T-helper 2 cell treated with Interferon-gamma antibody and Interleukin-4, amounts not matched to agents 100 ng/mL and 5 ng/mL, for 36 hours (primary cell): ENCODE results near the gene NUDT16. TPM values are rescaled to one million over a fixed set of nuclear protein-coding genes. Genes with fewer than 3 reads are reported as not detected.

Source experiments
- intact Hi-C: fragments of 100-400 bp; cut with micrococcal nuclease; formaldehyde crosslinking; loops from one replicate; pipeline ENCODE4 v1.15.1; 2023
- total RNA-seq: library from RNA; stranded (reverse); gene quantifications from 2 replicates; pipeline ENCODE4 v1.2.3, GENCODE V29; 2022

NUDT16 gene
- total RNA-seq, 1 donor from 2014 or later: 10.5 TPM

GRCh38 chr3:131435000-131435399 lies 53.4 kb downstream of the NUDT16 start:
- intact Hi-C loops: no loop called here

Other genes with a start within 250 kb of the NUDT16 start
- gene MRPL3, start 121.2 kb downstream of the NUDT16 start, total RNA-seq: 89.3 and 92.6 TPM in 2 replicates